Measurements from ENCODE around the gene BTBD2. TPM values are rescaled to one million over a fixed set of nuclear protein-coding genes. Genes with fewer than 3 reads are reported as not detected.

BTBD2 gene
- total and polyA plus RNA-seq, 2 of the 8 experiments (the other 6 are each of a cell fraction or from before 2014, with no cell fraction given) = 91.7 to 92.3 TPM

GRCh38 chr19:2062770-2063169 lies 47.3 kb upstream of the BTBD2 start (continued):
- TF ChIP-seq SAP30 (IDR thresholded peaks at IDR 0.05; ENCODE audit: insufficient read depth, insufficient replicate concordance, low read length) (no peak), SP4 (IDR thresholded peaks at IDR 0.05; ENCODE audit: low read length) (no peak), CHD1 (IDR thresholded peaks at IDR 0.05; ENCODE audit: low read depth, low read length) (no peak)
